8988T (cell line): ENCODE measurements around the gene THOC1.

Source experiments
- DNase-seq: peaks from one replicate; pipeline ENCODE4 v3.0.0; 2011

The THOC1 gene

DNA sequence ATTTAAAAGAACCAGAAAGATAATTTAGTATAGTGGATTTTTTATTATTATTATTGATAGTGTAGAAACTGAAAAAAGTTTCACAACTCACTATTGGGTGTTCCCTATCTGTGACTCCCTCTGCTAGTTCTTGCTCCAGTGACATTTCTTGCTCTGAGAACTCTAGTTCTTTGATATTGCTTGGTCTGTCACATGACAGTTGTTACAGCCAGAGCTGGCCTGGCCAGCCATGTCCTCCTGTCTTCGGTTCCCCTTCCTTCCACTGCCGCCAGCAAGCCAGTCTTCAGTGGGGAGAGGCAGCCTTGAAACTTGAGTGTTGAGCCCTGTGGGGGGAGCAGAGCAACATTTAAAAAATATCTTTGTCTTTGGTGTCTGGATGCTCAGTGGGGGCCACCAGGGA lies 7.6 kb upstream of the THOC1 start:
- no peak for DNase-seq

DNA sequence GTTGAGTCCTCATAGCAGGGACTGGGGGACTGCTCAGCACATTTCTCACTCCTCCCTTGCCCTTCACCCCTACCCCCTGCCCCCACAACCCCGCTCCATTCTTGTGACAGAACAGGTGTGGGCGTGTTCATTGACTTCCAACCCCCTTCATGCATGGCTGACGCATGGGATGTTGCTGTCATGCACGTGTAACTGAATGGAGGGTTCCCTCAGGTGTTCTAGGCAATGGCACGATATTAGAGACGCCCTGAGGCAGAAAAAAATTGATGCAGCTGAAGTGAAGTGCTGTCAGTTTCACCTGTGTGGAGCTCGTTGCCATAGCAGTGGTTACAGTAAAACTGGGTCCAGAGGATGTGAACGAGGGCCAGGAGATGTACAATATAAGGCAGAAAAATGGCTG lies 6.5 kb upstream of the THOC1 start:
- no peak for DNase-seq

DNA sequence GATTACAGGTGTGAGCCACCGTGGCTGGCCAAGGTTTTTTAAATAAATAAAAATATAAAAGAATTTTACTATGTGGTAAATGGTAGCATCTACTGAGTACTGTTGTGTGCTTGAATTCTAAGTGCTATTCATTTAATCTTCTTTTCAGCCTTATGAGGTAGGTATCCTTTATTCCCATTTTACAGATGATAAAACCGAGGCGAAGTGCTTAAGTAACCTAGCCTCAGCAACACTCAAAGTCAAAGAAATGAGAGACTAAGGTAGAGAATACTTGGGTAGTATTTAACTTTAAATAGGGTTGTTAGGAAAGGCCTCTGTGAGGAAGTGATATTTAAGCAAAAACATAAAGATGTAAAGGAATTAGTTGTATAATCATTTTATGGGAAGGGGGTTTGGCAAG lies 5.7 kb upstream of the THOC1 start:
- no peak for DNase-seq

DNA sequence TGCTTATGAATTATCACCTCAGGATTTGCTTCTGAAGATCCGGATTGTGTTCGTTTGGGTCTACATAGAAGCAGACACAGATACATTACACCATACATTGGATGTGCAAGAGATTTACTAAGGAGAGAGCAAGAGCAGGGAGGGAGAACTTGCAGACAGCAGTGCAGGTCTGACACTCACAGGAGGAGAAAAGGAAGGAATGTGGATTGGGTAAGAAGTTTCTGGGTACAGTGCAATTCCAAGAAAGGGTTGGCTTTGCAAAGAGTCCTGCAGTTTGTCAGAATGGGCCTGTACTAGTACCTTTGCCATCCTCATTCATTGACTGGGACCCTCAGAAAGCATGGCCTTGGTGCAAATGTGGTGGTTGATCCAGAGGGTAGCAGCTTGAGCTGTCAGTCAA lies 4.8 kb upstream of the THOC1 start:
- no peak for DNase-seq

DNA sequence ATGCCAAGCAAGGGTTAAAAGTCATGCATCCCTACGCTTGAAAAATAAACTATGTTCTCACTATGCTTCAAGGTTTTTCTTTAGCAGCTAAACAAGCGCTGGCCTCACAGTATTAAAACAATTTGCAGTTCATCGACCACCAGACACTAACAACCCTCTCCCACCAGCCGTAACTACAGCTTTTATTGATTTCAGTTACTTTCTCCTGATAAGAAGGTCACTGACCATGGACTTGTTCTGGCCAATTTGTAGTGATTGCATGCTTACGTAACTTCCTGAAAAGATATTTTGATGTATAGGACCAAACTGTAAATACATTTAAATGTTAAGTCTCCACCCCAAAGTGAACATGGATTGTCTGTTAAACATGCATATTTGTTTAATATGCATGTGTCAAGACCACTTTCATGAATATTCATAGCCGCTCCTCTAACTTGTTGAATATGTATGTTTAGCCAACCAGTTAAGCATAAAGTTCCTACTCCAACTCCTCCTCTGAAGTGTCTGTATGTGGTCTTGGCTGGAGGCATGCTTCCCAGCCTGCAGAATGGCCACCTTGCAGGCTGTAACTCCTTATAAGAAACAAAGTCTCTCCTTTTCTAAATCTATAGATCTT lies 1.7 kb upstream of the THOC1 start:
- DNase-seq: no peak

DNA sequence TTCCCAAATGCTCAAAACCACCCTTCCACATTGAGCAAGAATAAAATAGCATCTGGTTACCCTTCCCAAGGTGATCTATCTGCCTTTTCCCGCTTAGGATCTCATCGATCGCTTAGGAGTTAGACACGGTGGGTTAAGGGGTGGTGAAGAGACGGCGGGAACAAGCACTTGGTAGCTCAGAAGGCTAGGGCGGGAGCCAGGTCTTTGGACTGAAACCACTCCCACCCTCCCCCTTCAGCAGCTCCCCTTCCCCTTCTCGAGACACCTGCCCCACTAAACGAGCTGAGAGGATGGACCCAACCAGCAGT lies 513 bp downstream of the THOC1 start:
- no peak for DNase-seq

DNA sequence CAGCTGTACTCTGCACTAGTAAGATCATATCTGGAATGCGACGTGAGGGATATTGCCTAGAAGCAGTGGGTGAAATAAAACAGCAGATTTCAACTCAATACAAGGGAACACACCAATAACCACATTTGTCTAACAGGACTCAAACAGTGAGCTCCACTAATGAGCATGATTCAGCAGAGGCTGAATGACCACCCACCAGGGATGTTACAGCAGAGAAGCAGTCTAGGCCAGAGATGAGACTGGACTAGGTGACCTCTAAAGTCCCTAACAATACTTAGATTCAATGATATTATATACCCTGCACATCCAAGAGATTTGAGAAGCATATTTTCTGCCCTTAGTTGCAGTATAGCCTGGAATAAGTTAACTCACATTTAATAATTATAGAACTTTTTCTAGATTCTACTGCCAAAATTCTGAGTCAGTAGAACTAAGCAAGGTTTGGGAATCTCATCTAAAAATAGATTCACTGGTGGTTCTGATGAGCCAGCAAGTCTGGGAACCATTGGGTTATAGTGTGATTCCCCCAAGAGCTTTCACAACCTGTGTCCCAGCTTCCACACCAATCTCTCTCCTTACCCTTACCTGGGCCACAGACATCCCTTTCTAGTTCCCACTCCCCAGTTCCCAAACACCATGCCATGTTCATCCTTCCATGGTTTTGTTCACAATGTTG lies 6.3 kb downstream of the THOC1 start:
- DNase-seq: no peak

DNA sequence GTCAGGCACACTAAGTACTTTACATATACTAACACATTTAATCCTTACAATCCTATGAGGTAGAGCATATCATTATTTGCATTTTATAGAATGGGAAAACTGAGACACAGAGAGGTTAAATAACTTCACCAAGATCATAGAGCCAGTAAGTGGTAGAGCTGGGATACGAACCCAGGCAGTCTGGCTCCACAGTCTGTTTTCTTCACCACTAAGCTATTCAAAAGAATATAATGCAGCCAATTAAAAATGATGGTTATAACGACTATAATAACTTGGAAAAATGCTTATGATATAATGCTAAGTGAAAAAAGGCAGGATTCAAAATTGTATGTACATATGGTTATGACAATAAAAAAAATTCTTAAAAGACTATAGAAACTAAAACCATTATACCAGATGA lies 7.3 kb downstream of the THOC1 start:
- no peak for DNase-seq

DNA sequence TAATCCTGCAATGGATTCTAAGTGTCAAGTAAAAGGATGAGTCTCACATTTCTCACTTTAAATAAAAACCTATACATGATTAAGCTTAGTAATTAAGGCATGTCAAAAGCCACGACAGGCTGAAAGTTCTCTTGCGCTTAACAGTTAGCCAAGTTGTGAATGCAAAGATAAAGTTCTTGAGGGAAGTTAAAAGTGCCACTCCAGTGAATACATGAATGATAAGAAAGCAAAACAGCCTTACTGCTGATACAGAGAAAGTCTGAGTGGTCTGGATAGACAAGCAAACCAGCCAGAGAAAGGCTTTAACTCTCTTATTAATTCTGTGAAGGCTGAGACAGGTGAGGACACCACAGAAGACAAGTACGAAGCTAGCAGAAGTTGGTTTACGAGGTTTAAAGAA lies 12.7 kb downstream of the THOC1 start:
- no peak for DNase-seq

DNA sequence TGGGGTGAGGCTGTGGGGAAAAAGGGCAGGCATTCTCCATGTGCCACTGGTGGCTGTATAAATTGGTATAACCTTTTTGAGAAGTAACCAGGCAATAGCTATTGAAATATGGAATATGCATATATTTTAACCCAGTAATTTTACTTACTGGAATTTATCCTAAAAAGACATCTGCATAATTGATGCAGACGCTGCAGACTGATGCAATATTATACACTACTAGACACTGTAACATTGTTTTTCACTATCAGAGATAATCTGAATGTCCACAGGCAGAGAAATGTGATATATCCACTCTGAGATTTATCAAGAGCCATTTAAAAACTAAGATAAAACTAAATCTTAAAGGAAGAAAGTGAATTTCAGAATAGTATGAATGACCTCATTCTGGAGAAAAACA lies 14.7 kb downstream of the THOC1 start:
- DNase-seq: no peak

DNA sequence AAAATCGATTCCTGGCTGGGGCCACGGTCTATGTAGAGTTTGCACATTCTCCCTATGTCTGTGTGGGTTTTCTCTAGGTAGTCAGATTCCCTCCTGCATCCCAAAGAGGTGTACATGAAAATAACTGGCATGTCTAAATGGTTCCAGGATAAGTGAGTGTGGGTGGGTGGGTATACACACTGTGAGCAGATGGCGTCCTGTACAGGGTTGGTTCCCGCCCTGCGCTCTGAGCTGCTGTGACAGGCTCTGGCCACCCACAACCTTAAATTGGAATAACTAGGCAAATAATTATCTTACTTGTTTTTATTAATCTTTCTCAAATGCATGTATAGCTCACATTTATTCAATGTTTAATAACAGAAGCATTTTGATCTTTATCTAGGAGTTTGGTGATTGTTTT lies 16.3 kb downstream of the THOC1 start:
- DNase-seq: no peak

DNA sequence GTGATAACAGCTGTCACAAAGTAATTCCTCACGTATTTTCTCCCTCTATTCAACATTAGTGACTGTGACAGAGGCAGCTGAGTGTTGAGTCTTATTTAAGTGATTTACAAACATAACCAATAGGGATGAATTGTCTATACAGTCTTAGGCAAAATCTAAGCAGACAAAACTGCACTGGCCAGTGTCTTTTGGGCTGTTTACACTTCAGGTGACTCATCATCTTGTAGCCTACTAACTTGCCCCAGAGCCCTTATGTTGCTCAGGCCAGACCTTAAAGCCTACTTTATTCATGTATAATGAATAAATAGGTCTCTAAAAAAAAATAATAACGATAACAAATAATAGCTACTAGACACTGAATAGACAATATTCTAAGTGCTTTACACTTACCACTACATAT lies 17.2 kb downstream of the THOC1 start:
- DNase-seq: no peak

DNA sequence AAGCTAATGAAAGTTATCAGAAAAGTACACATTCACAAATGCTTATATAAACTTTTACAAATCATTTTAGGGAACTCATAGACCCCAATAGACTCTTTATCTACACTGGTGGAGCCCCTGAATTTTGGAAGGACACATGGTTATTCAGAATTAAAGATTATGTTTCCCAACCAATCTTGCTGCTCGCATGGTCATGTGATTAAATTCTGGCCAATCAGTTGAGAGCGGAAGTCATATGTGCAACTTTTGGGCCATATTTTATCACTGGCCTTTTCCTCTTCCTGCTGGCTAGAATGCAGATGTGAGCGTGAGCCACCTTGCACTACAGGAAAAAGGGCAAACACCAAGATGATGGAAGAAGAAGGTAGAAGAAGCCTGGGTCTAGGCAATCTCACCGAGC lies 19.8 kb downstream of the THOC1 start:
- DNase-seq: no peak

DNA sequence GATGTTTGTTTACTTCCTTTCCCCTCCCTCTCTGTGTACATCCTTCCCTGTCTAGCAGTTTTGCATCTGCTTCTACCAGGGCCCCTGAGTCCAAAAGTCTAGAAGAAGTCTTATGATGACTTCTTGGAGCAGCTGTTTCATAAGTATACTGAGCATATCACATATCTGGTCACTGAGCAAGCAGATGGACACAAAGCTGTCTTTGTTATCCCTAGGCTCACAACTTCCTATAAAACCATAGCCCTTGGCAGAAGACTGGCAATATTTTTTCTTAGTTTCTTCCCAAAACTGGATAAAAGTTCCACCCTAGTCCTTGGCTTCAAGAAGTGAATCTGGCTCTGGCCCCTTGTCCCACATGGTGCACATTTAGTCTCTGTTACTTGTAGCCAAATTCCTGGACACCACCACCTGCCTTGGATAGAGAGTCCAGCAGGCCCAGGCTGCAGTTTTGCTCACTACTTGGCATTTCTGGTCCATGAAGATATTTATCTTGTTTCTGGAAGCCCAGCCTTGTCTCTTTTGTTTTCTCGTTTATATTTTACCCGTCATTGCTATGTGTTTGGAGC lies 22.5 kb downstream of the THOC1 start:
- no peak for DNase-seq

DNA sequence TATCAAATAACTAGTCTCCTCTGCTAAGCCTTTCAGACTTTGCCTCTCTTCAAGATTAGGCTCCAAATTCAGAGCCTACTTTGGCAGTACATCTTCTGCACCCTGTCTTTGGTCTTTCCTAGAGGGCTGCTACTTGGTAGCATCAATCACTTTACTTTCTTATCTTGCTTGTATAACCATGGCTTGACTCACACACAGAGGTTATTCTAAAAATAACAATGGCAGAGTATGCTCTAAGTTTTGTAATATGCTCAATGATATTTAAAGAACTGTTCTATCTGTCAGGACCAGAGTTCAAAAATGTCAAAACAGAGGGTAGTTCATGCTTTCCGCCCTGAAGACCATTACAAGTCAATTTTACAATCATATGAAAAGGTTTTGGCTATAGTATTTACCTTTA lies 27.7 kb downstream of the THOC1 start:
- DNase-seq: no peak

DNA sequence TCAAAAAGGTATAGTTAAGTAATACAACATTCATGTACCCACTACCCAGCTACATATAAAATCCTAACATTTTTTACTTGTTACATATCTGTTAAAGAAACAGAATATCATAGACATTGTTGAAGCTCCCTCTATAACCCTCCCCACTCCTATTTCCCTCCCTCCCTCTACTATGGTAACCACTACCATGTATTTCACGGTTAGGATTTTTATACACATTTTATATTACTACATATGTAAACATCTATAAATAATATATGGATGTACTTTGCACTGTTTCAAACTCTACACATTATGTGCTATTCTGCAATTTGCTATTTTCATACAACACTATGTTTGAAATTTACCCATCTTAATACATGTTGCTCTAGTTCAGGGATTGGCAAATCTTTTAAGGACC lies 36.3 kb downstream of the THOC1 start:
- DNase-seq: no peak

DNA sequence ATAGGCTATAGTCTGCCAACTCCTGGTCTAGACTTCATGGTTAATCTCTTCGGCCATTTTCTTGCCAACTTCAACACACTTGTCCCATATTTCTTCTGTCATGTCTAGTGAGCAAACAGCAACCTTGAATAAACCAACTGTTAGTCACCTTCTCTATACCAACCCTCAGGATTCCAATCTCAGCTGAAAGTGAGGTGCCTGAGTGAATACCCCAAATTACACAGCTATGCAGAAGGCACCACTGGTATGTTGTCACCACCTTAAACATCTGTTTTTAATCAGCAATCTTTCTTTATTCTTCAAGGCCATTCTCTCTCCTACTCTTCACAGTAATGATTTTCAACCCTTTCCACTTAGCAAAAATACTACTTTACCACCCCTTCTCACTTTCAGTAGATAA lies 39.3 kb downstream of the THOC1 start:
- DNase-seq: no peak

DNA sequence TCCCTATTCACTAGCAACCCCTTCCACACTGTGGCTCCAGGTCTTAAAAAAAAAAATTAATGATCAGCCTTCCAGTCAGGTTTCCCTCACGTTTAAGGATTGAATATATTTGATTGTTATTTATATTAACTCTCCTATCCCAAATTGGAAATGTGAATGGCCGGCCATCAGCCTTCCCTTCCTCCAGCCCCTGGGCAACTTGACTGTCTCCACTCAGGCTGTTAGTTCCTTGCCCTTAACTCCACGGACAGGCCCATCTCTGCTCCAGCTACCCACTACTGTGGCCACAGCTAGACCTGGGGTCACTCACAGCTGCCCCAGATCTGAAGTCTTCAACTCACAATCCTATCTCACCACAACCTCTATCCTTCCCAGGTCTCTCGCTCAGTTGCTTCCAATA lies 39.9 kb downstream of the THOC1 start:
- no peak for DNase-seq

DNA sequence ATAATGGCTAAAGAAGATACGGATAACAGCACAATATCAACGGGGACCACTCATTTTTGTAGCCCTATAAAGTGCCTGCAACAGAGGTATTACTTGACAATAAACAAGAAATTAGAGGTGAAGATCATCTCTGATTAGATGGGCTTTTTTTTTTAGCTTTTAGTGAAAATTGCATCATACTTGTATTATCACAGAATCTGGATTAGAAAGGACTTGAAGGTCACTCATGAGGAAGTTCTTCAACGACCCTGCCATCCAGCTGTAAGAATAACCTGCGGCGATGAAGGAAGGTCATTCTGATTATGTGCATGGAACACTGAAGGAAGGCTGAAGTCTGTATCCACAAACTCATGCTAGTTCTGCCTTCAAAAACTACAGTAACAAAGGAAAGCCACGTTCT lies 40.5 kb downstream of the THOC1 start:
- DNase-seq: no peak

DNA sequence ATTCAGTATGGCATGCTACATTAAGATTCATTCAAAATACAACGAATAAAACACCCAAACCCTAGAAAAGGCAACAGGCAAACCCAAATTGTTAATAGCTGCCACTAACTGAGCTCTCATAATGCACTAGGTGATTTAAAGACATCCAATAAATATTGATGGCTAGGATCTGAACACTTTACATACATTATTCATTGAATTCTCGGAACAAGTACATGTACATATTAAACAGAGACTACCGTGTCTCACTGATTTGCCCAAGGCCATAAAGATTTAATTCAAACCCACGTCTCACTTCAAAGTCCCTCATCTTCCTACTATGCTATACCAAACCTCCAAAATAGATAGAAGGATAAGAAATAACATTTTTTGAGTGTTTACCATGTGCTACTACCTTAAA lies 42.1 kb downstream of the THOC1 start:
- no peak for DNase-seq

DNA sequence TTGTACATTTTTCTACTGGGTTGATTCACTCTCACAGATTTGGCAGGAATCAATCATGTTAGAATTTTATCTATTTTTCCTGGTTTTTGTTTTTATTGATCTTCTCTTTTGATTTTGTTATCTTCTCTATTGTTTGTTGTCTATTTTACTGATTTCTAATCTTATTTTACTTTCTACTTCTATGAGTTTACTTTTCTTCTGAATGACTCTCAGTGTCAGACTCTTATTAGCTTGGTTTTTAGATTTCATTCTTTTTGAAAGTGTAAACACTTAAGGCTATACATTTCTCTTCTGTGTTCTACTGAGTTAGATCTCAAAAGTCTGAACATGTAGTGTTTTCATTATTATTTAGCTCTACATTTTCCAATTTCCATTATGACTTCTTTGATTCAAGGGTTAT lies 47.1 kb downstream of the THOC1 start:
- no peak for DNase-seq

DNA sequence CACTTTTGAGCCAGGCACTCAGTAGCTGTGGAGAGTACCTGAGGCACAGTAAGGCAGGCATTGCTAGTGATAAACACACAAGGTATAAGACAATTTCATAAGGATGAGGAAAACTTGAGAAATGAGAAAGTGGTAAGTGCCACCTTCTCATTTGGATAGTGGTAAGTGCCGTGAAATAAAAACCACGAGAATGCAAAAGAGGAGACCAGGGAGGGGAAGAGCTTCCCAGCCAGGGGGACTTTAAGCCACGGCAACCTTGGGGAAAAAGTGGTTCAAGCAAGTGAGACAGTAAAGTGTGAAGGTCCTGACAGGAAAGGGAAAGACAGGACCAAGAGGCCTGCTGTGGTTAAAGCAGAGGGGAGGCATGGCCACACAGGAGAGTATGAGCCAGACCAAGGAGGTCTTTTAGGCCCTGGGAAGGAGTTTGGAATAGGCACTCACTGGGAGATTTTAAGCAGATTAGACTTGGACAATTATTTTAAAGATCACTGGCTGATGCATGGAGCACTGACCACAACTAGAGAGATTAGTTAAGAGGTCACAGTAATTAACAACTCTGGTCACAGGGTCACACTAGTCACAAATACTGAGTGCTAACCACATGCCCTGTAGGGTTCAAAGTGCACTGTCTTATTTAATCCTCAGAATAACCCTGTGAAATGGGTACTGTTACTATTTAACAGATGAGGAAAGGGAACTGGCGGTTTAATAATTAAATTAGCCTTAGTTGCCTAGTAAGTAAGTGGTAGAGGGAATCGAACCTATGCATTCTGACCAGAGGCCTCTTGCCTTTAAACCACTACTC lies 50.1 kb downstream of the THOC1 start:
- no peak for DNase-seq

DNA sequence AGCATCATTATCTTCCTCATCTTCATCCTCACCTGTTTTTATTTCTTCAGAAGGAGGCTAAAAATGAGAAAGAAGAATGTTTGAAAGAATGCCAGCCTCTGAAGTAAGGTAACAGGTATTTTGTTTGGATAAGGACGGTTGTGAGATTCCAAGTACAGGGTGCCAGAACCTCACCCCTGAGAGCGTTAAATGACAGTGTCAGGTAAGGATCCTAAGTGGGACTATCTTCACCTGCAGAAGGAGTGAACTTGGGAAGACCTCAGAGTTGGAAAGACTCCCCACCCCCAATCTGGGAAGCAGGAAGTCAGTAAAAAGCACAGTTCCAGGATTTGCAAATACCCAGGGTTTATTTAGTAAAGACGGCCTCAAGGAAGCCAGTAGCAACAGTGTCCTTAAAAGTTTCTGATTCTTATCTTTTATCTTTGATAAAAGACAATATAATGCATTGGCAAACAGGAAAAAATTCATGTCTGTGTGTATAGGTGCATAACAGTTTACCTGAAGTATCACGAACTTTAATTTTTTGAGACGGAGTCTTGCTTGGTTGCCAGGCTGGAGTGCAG lies 52.3 kb downstream of the THOC1 start:
- no peak for DNase-seq

DNA sequence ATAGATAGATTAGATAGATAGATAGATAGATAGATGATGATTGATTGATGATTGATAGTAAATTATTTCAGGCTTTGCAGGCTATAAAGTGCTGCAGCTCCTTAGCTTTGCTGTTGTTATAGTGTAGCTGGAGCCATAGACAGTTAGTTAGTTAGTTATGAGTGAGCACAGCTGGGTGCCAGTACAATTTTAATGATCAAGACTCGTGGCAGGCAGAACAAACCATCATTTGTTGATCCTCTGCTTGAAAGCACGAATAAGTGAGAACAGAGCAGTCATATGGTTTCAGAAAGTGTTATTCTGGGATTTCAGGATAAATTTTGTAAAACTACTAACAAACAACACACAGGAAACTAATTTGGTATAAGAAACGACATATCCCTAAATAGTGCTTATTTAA lies 53.9 kb downstream of the THOC1 start:
- DNase-seq: no peak
